Coronary artery (tissue), 2 donors: ENCODE measurements around the gene GRID1.

Source experiments
- DNase-seq: peaks from one replicate; pipeline ENCODE4 v3.0.0-alpha.2; 2017; ENCODE audit warnings: low spot score
- H3K27ac ChIP-seq, 2 donors: fragments of 200-600 bp; sonication (generic); one replicate each; pipeline ENCODE4 v1.5.1; 2016 to 2019
- H3K4me3 ChIP-seq: fragments of 200-600 bp; sonication (generic); 2 replicates; pipeline ENCODE4 v1.5.1; 2016; ENCODE audit warnings: mild to moderate bottlenecking, moderate library complexity
- TF ChIP-seq, protein P1 (sequence below): fragments of 200-600 bp; sonication (generic); IDR thresholded peaks from one replicate; pipeline ENCODE4 v1.5.1; 2019; ENCODE audit warnings: antibody characterized with exemption

Gene GRID1

DNA sequence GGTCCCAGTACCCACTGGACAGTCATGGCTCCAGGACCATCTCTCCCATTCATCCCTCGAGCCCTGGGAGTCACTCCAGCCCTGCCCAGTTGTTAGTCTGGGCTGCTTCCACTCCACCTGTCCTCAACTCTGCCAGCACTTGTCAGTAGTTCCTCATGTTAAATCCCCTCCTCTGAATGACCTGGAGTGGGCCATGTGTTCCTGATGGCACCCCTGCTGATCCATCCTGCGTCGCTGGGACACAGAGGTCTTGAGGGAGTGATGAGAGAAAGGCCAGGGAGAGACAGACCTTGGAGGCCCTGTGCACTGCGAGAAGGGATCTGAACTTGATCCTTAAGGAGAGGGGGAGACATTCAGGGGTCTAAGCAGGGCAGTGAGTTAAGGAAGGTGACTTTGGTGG is 174.9 kb downstream of the GRID1 start:
- Histone ChIP-seq H3K4me3 (no peak overlapping the region), H3K27ac (no peak overlapping the region)
- TF ChIP-seq, protein P1, sequence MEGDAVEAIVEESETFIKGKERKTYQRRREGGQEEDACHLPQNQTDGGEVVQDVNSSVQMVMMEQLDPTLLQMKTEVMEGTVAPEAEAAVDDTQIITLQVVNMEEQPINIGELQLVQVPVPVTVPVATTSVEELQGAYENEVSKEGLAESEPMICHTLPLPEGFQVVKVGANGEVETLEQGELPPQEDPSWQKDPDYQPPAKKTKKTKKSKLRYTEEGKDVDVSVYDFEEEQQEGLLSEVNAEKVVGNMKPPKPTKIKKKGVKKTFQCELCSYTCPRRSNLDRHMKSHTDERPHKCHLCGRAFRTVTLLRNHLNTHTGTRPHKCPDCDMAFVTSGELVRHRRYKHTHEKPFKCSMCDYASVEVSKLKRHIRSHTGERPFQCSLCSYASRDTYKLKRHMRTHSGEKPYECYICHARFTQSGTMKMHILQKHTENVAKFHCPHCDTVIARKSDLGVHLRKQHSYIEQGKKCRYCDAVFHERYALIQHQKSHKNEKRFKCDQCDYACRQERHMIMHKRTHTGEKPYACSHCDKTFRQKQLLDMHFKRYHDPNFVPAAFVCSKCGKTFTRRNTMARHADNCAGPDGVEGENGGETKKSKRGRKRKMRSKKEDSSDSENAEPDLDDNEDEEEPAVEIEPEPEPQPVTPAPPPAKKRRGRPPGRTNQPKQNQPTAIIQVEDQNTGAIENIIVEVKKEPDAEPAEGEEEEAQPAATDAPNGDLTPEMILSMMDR, result no peak
- DNase-seq, result no peak

DNA sequence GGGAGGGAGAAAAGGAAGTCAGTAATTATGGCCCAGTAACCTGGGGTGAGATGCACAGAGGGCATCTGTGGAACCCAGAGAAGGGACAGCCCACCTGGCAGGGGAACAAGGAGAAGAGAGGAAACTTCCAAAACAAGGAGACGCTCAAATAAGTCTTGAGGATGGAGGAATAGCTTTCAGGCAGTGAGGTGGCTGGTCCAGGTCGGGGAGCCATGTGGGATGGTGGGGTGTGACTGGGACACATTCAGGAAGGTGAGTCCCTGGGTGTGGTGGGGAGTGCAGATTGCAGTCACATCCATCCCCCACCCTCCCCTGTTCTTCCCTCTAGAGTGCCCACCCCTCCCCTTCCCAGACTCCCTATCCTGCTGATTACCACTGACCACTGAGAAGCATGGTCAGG is 175.4 kb downstream of the GRID1 start:
- Histone ChIP-seq H3K4me3 (no peak overlapping the region), H3K27ac (no peak overlapping the region)
- DNase-seq, result no peak
- TF ChIP-seq, protein P1, result no peak

DNA sequence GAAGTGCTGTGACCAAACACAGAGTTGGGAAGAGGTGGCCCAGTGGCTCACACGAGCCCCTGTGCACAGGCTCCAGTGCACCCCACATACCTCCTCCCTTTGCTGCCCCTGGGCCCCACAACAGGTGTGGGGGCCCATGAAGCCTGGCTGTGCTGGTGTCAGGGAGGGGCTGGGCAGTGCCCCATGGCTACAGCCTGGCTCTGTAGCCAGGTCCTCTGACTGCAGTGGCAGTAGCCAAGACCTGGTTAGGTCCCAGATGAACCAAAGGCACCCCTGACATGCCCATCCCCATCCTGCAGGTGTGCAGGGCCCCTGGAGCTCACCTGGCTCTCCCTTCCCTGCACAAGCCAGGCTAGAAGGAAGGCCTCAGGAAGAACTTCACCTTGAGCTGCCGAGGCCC is 176.3 kb downstream of the GRID1 start:
- no peak overlapping the region for H3K27ac ChIP-seq
- TF ChIP-seq, protein P1, result no peak
- DNase-seq, result no peak
- H3K4me3 ChIP-seq, result no peak overlapping the region

DNA sequence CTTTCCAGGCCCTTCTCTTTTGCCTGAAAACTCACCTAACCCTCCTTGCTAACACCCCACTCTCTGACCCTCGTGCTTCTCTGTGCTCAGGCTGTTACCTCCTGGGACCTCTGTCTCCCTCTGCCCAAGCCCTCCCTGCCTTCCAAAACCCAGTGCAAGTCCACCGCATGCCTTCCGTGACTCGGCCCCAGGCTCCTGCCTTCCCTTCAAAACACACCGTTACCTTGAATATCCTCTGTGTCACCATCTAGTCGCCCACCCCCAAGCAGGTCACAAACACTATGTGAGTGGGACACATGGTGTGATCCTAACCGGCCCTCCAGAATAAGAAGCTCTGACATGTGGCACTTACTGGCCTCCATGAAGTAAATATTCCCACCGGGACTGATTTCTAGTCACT is 176.7 kb downstream of the GRID1 start:
- Histone ChIP-seq H3K27ac (no peak overlapping the region), H3K4me3 (no peak overlapping the region)
- TF ChIP-seq, protein P1, result no peak
- DNase-seq, result no peak

DNA sequence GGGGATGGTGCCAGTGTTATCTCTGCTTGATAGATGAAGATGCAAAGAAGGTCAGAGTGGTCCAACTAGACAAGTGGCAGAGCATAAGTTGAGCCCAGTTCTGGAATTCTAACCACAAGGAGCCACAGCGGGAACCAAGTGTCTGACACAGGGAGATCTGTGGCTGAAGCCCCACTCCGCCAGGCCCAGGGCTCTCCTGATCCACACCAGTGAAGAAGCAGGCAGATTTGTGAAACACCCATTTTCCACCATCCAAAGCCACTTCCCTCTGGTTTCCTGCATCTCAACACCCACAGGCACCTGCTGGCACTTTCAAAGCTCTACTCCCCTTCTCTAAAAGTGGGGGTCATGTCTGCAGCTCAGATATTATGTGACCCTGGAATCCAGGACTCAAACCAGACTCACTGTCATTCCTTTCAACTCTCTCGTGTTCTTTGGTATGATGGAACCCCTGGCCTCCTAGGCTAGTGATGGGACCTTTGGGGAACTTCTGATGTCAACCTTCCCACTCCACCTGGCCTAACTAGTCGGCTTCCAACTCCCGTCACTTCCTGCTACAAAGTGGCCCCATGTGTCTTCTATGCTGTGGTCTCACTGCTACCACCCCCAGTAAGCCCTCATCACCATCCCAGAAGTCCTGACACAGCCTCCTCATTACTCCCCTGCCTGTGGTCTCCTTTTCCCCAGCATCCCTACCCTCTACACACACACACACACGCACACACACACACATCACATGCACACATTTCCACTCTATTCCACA is 177.6 kb downstream of the GRID1 start:
- DNase-seq, result no peak
- Histone ChIP-seq H3K4me3 (no peak overlapping the region), H3K27ac (no peak overlapping the region)
- TF ChIP-seq, protein P1, result no peak

DNA sequence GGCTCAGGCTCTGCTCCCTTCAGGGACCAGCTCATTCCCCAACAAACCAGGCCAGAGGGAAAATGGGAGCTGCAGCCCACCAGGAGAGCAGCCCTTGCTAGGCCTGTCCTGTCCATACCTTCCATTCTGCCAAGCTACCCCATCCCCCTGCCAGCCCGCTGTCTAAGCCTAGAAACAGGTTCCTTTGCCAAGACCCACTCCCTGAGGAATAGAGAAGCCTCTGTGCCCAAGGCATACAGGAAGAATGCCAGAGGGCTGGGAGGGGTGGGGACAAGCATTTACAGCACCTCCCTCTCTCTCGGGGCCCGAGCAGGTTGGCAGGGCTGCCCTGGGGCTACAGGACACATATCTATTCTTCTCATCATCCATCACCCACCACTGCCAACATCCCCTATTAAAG is 178.3 kb downstream of the GRID1 start:
- DNase-seq, result no peak
- Histone ChIP-seq H3K27ac (no peak overlapping the region), H3K4me3 (no peak overlapping the region)
- TF ChIP-seq, protein P1, result no peak

DNA sequence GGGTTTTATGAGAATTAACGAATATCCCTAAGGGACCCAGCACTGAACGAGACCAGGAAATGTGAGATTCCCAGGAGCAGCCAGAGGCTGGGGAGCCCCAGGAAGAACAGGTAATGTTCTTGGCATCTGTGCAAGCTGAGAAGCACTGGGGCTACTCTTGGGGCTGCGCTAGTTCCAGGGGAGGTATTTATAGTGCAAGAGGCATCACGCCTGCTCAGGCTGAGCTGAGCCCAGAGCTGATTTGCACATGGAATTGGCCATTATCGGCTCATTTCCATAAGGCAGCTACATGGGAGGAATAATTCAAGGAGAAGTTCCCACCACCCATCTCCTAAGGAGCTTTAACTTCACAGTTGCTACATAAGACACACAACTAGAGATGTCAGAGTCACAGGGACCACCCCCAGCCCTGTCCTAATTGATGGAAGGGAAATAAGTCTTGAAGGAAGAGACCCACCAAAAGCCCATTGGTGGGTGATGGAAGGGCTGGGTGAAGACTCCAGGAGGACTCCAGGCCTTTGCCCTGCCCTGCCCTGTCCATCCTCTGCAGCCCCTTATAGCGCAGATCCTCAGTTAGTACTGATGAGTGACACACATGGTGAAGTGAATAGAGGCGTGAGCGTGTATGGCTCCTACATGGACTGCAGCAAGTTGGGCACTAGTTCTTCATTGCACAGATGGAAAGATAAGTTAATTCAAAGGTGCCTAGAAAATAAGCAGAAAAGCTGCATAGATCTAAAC is 178.9 kb downstream of the GRID1 start:
- Histone ChIP-seq H3K4me3 (no peak overlapping the region), H3K27ac (no peak overlapping the region)
- TF ChIP-seq, protein P1, result no peak
- DNase-seq, result no peak
